ENCODE results near the gene PDSS2.
"Not testable (repeated sequence)": the region's sequence is repeated elsewhere in the genome, so short reads cannot be mapped to it uniquely, and the experiment has no call there.

Gene PDSS2

GRCh38 chr6:107152638-107153430 lies 306.5 kb downstream of the PDSS2 start:
- DNase-seq, result no peak

DNA sequence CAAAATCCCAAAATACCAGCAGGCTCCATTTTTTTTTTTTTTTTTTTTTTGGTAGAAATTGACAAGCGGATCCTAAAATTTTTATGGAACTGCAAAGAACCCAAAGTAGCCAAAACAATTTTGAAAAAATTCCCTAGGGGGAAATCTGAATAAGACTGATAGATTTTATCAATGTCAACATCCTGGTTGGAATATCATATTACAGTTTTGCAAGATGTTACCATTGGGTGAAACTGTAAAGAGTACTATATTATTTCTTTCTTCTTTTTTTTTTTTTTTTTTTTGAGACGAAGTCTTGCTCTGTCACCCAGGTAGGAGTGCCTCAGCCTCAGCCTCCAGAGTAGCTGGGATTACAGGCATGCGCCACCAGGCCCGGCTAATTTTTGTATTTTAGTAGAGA lies 314.7 kb downstream of the PDSS2 start:
- DNase-seq, result peak; percentile 61

GRCh38 chr6:107144014-107144413 lies 315.4 kb downstream of the PDSS2 start:
- no peak for DNase-seq

DNA sequence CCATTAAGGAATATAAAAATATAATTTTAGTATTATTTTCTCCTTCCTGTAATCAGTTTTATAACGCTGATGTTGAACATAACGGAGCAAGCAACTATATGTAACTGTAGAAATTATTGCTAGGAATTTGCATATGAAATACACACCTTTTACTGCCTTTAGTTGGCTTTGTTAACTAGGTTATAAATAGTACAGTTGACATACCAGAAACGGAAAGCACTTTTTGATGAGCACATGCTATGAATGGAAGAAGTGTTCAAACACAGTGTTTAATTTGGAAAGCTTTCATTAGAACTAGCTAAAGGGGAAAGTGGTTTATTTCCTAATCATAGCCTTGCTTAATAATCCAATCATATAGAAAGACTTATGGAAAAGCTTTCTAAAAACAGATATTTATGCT lies 318.8 kb downstream of the PDSS2 start:
- no peak for DNase-seq

- DNase-seq, result not testable (repeated sequence)
Observed at GRCh38 chr6:107136324-107136723, 323.0 kb downstream of the PDSS2 start.

DNA sequence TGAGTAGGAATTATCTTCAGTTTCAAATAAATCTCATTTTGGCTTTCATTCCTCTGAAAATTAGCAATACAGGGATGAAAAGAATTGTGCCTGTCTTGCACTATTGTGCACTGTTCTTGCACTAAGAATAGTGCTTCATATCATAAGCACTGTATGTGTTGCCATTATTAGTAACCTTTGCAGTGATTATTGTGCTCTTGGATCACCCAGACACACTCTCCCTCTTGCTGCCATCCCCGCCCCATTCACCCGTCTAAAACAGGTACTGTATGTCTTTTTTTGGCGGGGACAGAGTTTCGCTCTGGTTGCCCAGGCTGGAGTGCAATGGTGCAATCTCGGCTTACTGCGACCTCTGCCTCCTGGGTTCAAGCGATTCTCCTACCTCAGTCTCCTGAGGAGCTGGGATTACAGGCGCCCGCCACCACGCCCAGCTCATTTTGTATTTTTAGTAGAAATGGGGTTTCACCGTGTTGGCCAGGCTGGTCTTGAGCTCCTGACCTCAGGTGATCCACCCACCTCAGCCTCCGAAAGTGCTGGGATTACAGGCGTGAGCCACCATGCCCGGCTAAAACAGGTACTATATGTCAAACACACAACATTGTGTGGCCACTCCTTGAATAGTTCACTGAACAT lies 324.2 kb downstream of the PDSS2 start:
- DNase-seq, result not testable (repeated sequence)

GRCh38 chr6:107132330-107132954 lies 326.9 kb downstream of the PDSS2 start:
- DNase-seq, result peak; percentile 25

DNA sequence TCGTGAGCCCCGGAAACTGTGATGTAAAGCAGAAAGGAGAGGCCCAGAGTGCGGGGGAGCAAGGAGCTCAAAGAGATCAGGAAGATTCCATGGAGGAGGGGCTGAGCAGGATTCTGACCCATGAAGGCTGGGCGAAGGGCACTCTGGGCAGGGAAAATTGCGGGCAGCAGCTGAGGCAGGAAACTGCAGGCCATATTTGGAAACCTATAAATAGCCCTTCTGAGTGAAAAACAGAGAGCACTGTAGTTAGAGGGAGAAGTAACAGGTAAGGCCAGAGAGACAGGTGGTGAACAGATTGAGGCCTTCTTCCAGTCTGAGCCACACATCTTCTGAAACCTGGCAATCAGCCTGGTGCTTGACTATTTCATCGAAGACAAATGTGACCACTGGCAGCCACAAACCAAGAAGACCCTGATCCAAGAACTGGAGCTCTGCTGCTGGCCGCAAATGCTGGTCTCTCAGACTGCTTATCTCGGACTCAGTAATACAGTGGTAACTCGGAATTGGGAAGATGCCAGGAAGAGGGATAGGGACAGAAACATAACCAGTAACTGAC lies 329.9 kb downstream of the PDSS2 start:
- DNase-seq, result no peak

- DNase-seq, result no peak
Observed at GRCh38 chr6:107128577-107128976, 330.8 kb downstream of the PDSS2 start.

- DNase-seq, result no peak
Observed at GRCh38 chr6:107128175-107128574, 331.2 kb downstream of the PDSS2 start.

GRCh38 chr6:107125771-107126170 lies 333.6 kb downstream of the PDSS2 start:
- no peak for DNase-seq

- DNase-seq, result no peak
Observed at GRCh38 chr6:107124934-107125348, 334.4 kb downstream of the PDSS2 start.

DNA sequence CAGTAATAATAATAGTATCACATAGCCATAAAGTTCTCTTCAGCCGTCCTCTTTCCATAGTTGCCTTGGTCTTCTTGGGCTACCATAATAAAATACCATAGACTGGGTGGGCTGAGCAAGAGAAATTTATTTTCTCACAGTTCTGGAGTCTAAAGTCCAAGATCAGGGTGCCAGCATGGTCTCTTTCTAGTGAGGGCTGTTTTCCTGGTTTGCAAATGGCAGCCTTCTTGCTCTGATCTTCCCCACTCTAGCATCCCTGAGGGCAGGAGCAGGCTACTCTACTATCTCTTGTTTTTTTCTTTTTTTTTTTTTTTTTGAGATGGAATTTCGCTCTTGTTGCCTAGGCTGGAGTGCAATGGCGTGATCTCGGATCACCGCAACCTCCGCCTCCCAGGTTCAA lies 335.9 kb downstream of the PDSS2 start:
- DNase-seq, result no peak

GRCh38 chr6:107122748-107123147 lies 336.6 kb downstream of the PDSS2 start:
- no peak for DNase-seq

DNA sequence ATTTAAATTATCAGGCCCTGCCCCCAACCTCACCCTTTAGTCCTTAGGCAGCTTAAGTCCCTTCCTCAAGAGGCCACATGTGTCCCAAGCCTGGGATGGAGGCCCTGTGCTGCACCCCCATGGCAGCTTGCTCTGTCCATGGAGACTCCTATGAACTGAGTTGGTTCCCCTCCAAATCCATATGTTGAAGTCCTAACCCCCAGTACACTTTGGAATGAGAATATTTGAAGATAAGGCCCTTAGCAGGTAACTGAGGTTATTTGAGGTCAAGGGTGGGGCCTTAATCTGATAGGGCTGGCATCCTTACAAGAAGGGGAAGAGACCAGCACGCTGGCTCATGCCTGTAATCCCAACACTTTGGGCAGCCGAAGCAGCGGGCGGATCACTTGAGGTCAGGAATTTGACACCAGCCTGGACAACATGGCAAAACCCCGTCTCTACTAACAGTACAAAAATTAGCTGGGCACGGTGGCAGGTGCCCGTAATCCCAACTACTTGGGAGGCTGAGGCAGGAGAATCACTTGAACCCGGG lies 337.3 kb downstream of the PDSS2 start:
- DNase-seq, result no peak

- no peak for DNase-seq
Observed at GRCh38 chr6:107121266-107121665, 338.1 kb downstream of the PDSS2 start.

- DNase-seq, result no peak
Observed at GRCh38 chr6:107120404-107120803, 339.0 kb downstream of the PDSS2 start.

DNA sequence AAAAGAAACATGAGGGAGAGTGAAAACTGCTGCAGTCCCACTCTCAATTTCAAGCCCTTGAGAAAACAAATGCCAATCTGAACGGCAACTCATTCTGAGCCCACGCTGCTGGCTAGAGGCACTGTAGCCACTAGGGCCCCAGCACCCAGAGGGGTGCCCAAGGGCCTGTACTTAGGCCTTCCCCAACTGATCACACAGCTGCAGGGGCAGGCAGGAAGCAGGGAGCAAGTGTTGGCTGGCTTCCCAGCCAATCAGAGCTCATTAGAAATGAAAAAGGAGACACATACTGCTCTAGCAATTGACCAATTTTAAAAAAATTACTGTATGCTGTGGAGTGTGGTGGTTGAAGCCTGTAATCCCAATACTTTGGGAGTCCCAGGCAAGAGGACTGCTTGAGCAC lies 340.4 kb downstream of the PDSS2 start:
- peak; percentile 3 for DNase-seq

GRCh38 chr6:107118540-107118939 lies 340.8 kb downstream of the PDSS2 start:
- DNase-seq, result not testable (repeated sequence)

GRCh38 chr6:107116931-107117330 lies 342.4 kb downstream of the PDSS2 start:
- DNase-seq, result no peak

DNA sequence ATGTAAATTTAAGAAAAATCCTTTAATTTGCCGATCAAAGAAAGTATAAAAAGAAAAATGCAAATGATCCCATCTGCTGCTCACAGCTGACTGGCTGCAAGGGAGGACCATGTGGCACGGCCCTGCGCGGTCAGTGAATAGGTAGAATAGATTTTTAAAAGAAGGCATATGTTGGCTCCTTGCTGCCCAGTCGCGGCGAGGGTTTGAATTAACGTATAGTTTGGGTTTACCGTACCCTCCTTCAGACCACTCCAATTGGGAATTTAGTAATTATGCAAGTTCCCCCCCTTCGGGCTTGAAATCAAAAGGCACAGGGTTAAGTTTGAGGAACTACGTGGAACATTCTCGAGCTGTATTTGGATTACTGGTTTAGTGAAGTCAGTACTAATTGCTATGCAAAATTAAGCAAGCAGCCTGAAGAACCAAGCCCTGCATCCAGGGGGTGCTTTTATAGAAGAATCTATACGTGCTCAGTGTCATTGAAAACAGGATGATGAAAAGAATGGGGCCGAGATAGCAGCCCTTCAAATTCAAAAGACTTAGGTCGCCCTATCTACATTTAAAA lies 343.0 kb downstream of the PDSS2 start:
- DNase-seq, result peak; percentile 15

DNA sequence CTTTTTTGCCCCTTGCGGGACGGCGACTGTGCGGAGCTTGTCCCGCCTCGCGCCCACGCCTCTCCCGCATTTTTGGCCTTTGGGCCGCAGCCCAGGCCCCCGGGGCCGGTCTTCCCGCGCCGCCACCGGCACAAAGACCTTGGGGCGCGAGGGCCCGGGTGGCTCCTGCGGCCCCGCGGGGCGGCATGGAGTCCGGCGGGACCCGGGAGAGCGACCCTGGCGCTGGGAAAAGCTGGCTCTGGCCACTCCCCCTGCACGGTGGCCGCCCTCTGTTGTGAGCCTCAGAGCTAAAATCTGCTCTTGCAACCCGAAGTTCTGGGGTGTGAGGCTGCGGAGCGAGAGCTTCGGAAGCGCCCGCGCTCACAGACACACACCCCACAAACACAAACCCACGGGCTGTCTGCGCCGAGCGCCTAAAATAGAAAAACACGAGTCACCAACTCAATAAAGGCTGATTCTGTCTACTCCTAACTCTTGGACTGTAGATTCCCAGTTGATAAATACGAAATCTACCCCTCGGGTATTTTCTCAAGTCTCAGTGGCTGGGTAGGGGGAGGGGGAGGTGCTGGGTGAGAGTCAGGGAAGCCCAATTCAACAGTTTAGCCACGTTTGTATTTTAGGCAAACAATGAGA lies 343.6 kb downstream of the PDSS2 start:
- DNase-seq, result peak; percentile 55

Data from NCI-H2171 (cell line).